GM18520 (cell line): ENCODE results near the gene CA4.
"Not testable (repeated sequence)": the region's sequence is repeated elsewhere in the genome, so short reads cannot be mapped to it uniquely, and the experiment has no call there.

ENCODE experiments used
- ATAC-seq: cut with Tn5 transposase; IDR thresholded peaks from one replicate; pipeline ENCODE4 v1.9.1; 2021; ENCODE audit not compliant: unreplicated experiment

CA4 gene

GRCh38 chr17:60149691-60150582 is at the start of gene CA4:
Gene CA4 (plus strand): TSS chr17:60149973. CDS start chr17:60150035, 62 bp downstream.
- ATAC-seq, result no peak

- not testable (repeated sequence) for ATAC-seq
Observed at GRCh38 chr17:60100577-60100976, 49.2 kb upstream of the CA4 start.

- ATAC-seq, result not testable (repeated sequence)
Observed at GRCh38 chr17:60102015-60102631, 47.6 kb upstream of the CA4 start.

GRCh38 chr17:60102632-60103096 is 47.1 kb upstream of the CA4 start:
- no peak for ATAC-seq

- ATAC-seq, result no peak
Observed at GRCh38 chr17:60103957-60104356, 45.8 kb upstream of the CA4 start.

GRCh38 chr17:60106340-60107059 is 43.3 kb upstream of the CA4 start:
- no peak for ATAC-seq

GRCh38 chr17:60107526-60108257 is 42.1 kb upstream of the CA4 start:
- ATAC-seq, result no peak

GRCh38 chr17:60108309-60108708 is 41.5 kb upstream of the CA4 start:
- not testable (repeated sequence) for ATAC-seq

GRCh38 chr17:60108712-60109111 is 41.1 kb upstream of the CA4 start:
- ATAC-seq, result no peak

GRCh38 chr17:60109161-60109560 is 40.6 kb upstream of the CA4 start:
- no peak for ATAC-seq

- no peak for ATAC-seq
Observed at GRCh38 chr17:60110586-60110985, 39.2 kb upstream of the CA4 start.

- ATAC-seq, result not testable (repeated sequence)
Observed at GRCh38 chr17:60111661-60112060, 38.1 kb upstream of the CA4 start.

GRCh38 chr17:60115364-60115763 is 34.4 kb upstream of the CA4 start:
- ATAC-seq, result not testable (repeated sequence)

- ATAC-seq, result not testable (repeated sequence)
Observed at GRCh38 chr17:60116196-60116595, 33.6 kb upstream of the CA4 start.

GRCh38 chr17:60119162-60119561 is 30.6 kb upstream of the CA4 start:
- peak; percentile 41 for ATAC-seq

- ATAC-seq, result not testable (repeated sequence)
Observed at GRCh38 chr17:60119807-60120748, 29.7 kb upstream of the CA4 start.

- ATAC-seq, result no peak
Observed at GRCh38 chr17:60127068-60128064, 22.4 kb upstream of the CA4 start.

GRCh38 chr17:60128171-60128859 is 21.5 kb upstream of the CA4 start:
- no peak for ATAC-seq
